IPS DF 4.7 (cell line): Measurements from ENCODE around the gene PNPLA1.

ENCODE experiments used
- DNase-seq: peaks from one replicate; pipeline ENCODE4 v3.0.0-alpha.2; 2013; ENCODE audit warnings: low spot score; ENCODE audit errors: extremely low read depth

PNPLA1 gene

DNA sequence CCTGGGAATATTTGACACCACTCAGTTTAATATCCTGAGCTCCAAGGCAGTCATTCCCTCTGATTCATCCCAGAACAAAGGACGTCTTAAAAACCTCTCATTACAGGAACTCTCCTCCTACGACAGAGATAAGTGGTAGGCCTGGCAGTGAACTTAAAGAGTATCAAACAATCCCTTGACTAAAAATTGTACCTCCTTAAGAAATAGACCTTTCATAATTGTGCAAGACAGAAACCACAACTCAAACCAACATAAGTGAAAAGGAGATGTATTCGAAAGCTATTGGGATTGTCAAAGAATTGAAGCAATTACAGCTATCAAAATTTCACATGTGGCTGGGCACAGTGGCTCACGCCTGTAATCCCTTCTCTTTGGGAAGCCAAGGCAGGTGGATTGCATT, 86.0 kb downstream of the PNPLA1 start:
- no peak for DNase-seq

DNA sequence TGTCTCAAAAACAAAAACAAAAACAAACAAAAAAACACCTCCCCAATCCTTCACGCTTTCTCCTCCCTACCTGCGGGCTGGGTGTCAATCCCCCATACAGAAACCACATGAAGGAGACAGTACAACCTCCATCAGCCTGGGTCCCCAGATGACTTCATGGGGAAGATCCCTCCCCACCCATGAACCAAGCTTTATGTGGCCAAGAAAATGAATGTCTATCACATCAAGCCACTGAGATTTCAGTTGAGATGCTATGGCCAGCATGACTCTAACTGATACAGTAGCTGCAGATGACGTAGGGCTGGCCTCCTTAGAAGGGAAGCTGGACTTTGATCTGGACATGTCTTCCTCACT, 88.0 kb downstream of the PNPLA1 start:
- no peak for DNase-seq
